RPMI7951 (cell line): ENCODE results near the gene PRKACA. TPM values are rescaled to one million over a fixed set of nuclear protein-coding genes. Genes with fewer than 3 reads are reported as not detected.
"Not testable (repeated sequence)": the region's sequence is repeated elsewhere in the genome, so short reads cannot be mapped to it uniquely, and the experiment has no call there.

Experiments used
- DNase-seq: peaks from one replicate; pipeline ENCODE4 v3.0.0-alpha.2; 2012; ENCODE audit warnings: low read depth
- total RNA-seq: library from RNA; depleted of rRNA; stranded (reverse); fragments of >200 nt; shearing (Covaris generic); gene quantifications from 2 replicates; pipeline ENCODE4 v1.2.3, GENCODE V29; 2014

The PRKACA gene
- total RNA-seq, 1 experiment from 2014 or later, result 60.9 TPM

DNA sequence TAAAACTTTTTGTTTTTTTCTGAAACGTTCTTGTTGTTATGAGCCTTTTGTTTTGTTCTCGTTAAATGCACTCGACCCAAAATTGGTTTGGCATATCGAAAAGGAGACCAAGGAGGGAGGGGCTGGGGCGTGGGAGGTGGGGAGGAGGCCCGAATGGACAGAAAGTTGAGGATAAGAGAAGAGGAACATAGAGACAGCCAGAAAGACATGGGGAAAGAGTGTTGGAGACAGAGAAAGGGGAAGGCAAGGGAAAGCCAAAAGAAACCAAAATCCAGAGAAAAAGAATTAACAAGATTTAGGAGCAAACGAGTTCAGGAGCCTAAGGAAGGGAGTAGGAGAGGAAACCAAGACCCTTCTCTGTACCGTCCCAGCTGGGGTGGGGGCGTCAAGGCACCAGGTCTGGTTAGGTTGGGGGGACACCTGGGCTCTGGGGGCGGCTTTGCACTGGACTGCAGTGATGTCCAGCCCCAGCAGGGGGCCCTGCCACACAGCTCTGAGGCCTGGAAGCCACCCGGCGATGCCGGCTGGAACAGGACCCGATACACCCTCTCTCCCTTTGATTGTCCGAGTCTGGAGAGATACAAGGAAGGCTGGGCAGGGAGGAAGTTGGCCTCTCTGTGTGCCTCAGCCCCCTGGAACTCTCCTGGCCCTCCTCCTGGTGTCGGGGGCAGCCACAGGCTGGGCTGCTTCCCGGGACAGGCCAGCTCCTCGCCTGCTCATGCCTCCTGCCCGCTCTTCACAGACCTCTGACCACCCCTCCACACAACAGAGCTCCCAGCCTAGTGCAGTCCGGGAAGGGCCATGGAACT, 30.4 kb upstream of the PRKACA start:
- peak; percentile 37 for DNase-seq

GRCh38 chr19:14146789-14147216, 29.2 kb upstream of the PRKACA start:
- DNase-seq, result peak; percentile 86

- DNase-seq, result not testable (repeated sequence)
Measured at GRCh38 chr19:14146169-14146568, 28.6 kb upstream of the PRKACA start.

DNA sequence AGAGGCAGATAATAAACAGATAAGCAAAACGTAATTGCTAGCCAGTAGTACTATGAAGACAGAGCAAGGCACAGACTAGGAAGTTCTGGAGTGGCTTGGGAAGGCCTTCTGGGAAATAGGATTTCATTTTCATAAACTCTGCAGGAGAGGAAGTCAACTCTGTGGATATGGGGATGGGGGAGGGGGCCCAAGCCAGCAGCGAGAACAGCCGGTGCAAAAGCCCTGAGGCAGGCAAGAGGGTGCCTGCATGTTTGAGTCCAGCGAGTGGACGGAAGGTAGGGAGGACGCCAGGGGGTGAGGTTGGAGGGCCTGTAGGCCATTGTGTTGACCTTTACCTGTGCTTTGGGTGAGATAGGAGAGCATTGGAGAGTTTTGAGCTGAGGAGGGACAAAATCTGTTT, 27.8 kb upstream of the PRKACA start:
- DNase-seq, result no peak

- no peak for DNase-seq
Measured at GRCh38 chr19:14142262-14143190, 25.0 kb upstream of the PRKACA start.

DNA sequence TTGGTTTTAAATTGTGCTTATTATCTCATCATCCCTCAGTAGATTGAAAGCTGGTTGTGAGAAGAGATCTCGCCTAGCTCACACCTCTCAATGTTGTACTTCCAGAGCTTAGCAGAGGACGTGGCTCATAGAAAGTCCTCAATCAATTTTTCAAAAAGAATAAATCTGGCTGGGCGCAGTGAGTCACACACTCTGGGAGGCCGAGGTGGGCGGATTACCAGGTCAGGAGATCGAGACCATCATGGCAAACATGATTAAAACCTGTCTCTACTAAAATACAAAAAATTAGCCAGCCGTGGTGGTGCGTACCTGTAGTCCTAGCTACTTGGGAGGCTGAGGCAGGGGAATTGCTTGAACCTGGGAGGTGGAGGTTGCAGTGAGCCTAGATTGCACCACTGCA, 23.5 kb upstream of the PRKACA start:
- DNase-seq, result no peak

DNA sequence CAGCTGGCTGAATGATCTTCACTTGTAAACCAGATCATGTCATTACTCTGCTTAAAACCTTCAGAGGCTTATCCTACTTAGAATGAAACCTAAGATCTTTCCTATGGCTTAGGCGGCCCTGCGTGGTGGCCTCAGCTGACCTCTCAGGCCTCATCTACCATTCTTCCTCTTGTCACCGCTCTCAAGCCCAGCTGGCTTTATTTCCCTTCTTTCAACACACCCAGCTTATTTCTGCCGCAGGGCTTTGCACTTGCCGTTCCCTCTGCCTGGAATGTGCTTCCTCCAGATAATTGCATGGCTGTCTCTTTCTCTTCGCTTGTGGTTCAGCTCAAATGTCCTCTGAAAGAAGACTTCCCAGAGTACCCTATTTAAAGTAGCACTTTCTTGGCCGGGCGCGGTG, 22.4 kb upstream of the PRKACA start:
- peak; percentile 98 for DNase-seq

- peak; percentile 72 for DNase-seq
Measured at GRCh38 chr19:14138576-14139265, 21.2 kb upstream of the PRKACA start.

DNA sequence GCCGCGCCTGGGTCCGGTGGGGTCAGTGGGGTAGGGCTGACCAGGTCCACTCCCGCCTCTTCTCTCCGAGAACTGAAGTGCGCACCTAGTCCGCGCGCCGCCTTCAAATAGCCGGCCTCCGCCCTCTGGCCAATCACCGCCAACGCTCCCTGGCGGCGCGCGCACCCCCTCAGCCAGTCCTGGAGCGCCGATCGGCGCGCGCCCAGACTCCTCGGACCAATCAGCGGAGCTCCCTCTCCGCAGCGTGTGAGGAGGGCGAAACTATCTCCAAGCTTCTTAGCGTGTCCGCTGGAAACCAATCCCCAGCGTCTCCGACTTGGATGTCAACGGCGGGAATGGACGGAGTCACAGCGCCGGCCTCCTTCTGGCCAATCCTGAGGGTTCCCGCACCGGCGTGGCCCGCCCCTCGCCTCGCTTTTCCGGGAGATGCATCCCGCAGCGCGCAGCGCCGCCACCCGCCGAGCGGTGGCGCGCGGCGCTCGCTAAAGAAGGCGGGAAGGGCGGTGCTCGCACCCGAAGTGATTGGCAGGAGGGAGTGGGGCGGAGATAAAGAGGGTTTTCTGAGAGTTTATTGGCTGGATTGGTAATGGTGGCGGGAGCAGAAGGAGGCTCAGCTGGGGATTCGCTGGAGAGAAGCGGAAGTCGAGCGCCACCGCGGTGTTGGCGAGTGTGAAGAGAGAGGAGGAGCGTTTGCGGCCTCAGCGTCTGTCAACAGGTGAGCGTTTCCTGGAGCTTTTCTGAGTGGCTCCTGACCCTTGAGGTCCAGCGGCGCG, 19.1 kb upstream of the PRKACA start, which contains the start of gene ASF1B:
TSS of gene ASF1B (minus strand) at position 81 of the 773 bp plus-strand sequence. CDS start 133 bp downstream, outside the sequence.
- peak; percentile 100 for DNase-seq

- DNase-seq, result no peak
Measured at GRCh38 chr19:14135985-14136508, 18.5 kb upstream of the PRKACA start.

DNA sequence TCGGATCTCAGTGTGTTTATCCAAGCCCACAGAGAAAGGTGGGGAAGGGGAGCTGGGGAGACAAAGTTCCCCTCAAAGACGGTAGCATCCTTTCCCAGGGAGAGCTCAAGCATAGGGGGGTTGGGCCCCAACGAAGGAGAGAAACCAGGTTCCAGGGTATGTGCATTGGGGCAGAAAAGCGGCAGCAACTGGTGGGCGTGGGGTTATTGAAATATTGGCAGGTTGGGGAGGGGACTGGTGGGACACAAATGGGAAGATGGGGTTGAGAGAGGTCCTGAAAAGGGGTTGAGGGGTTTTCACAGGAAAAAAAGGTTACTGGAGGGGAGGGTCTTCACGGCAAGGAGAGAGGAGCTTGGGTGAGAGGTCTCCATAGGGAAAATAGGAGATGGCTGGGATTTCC, 17.8 kb upstream of the PRKACA start:
- no peak for DNase-seq

- no peak for DNase-seq
Measured at GRCh38 chr19:14127929-14128509, 10.5 kb upstream of the PRKACA start.

GRCh38 chr19:14127176-14127575, 9.6 kb upstream of the PRKACA start:
- no peak for DNase-seq

DNA sequence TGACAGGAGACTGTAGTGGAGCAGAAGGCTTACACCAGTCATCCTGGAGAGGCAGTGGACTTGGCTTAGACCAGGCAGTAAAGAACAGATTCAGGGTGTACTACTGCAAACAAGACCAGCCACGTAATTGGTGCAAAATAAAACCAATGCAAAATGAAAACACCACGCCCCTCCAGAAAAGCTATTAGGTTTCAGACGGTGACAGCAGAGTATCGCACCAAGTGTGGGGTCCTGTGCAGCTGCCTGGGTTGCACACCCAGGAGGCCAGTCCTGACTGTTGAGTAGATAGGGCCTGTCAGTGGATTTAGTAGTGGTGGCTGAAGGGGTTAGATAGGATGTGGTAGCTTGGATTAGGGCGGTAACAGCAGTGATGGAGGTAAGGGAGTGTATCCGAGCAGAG, 5.4 kb upstream of the PRKACA start:
- no peak for DNase-seq

- no peak for DNase-seq
Measured at GRCh38 chr19:14120497-14120780, 2.9 kb upstream of the PRKACA start.

- no peak for DNase-seq
Measured at GRCh38 chr19:14119644-14120496, 2.3 kb upstream of the PRKACA start.

GRCh38 chr19:14119146-14119545, 1.6 kb upstream of the PRKACA start:
- DNase-seq, result no peak

DNA sequence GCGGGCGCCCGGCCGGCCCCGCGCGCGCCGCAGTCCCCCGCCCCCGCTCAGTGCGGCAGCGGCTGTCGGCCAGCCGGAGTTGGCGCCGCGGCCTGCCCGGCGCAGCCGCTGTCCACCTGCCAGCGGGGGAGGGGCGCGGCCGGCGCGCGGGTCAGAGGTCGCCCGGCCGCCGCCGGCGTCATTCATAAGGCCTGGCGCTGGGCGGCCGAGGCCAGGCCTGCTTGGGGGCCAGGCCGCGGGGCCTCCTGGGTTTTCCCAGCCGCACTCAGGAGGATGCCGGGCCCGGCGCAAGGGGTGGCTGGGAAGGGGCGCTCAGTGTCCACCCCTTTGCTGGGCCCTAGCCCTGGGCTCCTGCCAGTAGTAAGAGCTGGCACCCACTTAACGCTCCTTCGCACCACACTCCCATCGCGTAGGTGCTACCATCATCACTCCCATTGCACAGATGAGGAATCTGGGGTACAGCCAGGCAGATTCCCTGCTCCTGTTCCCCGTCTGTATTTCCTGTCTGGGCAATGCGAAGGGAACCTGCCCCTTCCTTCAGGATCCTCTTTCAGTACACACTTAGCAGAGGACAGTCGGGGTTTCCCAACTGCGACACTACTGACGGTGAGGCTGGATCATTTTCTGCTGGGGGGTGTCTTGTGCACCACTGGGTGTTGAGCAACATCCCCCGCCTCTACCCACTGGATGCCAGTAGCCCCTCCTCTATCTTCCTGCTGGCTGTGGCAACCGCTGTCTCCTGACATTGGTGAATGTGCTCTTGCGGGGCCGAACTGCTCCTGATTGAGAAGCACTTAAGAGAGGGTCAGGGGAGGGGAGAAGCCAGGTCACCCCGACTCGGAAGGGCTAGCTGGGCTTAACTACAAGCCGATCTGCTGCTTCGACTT, 846 bp upstream of the PRKACA start:
- DNase-seq, result peak; percentile 53
